WERI-Rb-1 (cell line): ENCODE measurements around the gene YPEL2.

Experiments used
- DNase-seq: peaks from one replicate; pipeline ENCODE4 v3.0.0-alpha.2; 2020
- H3K27ac ChIP-seq: fragments of 250-450 bp; sonication (Bioruptor Pico); 2 replicates; pipeline ENCODE4 v1.5.1; 2020; ENCODE audit warnings: mild to moderate bottlenecking, moderate library complexity
- H3K27me3 ChIP-seq: fragments of 250-450 bp; sonication (Bioruptor Pico); 2 replicates; pipeline ENCODE4 v1.5.1; 2021; ENCODE audit warnings: mild to moderate bottlenecking, low read depth, moderate library complexity; ENCODE audit not compliant: insufficient read depth, severe bottlenecking
- H3K36me3 ChIP-seq: fragments of 250-450 bp; sonication (Bioruptor Pico); 2 replicates; pipeline ENCODE4 v1.5.1; 2020; ENCODE audit warnings: mild to moderate bottlenecking, moderate library complexity
- H3K4me3 ChIP-seq: 2 replicates; pipeline ENCODE4 v1.5.1; 2011; ENCODE audit warnings: low read depth, mild to moderate bottlenecking, control low read depth, low read length
- H3K9me3 ChIP-seq: fragments of 250-450 bp; sonication (Bioruptor Pico); 2 replicates; pipeline ENCODE4 v1.5.1; 2021; ENCODE audit warnings: mild to moderate bottlenecking, moderate library complexity; ENCODE audit not compliant: severe bottlenecking
- TF ChIP-seq, protein P1 (sequence below): IDR thresholded peaks from 2 replicates; pipeline ENCODE4 v1.5.1; 2011; ENCODE audit warnings: low read depth, mild to moderate bottlenecking, control low read depth, inconsistent platforms, low read length

Gene YPEL2

DNA sequence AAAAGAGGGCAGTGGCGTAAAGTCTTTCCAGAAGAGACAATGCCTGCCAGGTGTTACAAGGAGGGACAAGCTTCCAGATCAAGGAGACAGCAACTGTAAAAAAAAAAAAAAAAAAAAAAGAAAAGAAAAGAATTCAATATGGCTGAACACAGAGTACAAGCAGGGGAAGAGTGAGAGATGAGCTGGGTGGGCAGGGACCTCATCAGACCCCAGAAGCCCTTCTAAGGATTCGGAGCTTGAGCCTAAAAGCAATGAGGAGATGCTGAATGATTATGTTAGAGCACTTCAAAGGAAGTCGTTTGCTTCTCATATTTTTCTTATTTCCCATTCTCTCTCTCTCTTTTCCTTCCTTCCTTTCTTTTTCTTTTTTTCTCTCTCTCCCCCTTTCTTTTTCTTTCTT, 103.0 kb downstream of the YPEL2 start:
- Histone ChIP-seq H3K4me3 (no peak overlapping the region), H3K27ac (no peak overlapping the region), H3K27me3 (peaks cover 11% of the 10 kb centered on the region), H3K36me3 (no peaks in the 10 kb centered on the region), H3K9me3 (peaks cover 7% of the 10 kb centered on the region)
- TF ChIP-seq, protein P1, sequence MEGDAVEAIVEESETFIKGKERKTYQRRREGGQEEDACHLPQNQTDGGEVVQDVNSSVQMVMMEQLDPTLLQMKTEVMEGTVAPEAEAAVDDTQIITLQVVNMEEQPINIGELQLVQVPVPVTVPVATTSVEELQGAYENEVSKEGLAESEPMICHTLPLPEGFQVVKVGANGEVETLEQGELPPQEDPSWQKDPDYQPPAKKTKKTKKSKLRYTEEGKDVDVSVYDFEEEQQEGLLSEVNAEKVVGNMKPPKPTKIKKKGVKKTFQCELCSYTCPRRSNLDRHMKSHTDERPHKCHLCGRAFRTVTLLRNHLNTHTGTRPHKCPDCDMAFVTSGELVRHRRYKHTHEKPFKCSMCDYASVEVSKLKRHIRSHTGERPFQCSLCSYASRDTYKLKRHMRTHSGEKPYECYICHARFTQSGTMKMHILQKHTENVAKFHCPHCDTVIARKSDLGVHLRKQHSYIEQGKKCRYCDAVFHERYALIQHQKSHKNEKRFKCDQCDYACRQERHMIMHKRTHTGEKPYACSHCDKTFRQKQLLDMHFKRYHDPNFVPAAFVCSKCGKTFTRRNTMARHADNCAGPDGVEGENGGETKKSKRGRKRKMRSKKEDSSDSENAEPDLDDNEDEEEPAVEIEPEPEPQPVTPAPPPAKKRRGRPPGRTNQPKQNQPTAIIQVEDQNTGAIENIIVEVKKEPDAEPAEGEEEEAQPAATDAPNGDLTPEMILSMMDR = no peak
- no peak for DNase-seq

DNA sequence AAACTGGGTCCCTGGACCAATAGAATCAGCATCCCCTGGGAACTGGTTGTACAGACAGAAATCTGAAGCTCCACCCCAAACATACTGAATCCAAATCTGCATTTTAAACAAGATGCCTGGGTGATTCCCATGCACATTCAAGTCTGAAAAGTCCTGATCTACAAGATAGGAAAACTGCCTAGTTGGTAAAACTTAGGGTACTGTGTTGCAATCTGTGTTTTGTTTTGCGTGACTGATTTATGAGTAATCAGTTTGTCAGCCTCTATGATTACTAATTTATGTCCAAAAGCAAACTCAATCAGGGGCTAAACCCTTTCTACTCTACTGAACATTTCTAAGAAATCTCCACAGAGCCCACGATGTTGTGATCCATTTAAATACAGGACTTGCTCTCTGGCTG, 103.8 kb downstream of the YPEL2 start:
- peaks cover 7% of the 10 kb centered on the region for H3K9me3 ChIP-seq
- H3K27ac ChIP-seq = no peak overlapping the region
- no peak for DNase-seq
- no peaks in the 10 kb centered on the region for H3K36me3 ChIP-seq
- TF ChIP-seq, protein P1 = no peak
- H3K4me3 ChIP-seq = no peak overlapping the region
- H3K27me3 ChIP-seq = peaks cover 11% of the 10 kb centered on the region

DNA sequence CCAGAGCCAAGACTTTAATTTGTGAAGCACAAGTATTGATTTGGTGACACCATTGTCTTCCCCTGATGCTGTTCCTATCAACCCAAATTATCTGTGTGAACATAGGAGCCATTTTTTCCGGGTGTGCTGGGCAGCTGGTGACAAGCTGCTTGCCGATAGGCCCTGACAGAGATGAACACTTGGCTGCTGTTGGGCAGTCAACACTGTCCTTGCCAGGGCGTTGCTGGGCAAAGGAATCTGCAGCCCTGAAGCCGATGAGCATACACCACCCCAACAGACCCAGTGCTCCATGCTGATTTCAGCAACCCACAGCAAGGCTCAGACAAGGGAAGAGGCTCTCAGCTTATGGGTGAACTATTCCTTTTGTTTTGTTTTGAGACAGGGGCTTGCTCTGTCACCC, 105.4 kb downstream of the YPEL2 start:
- H3K27me3 ChIP-seq = peaks cover 11% of the 10 kb centered on the region
- H3K4me3 ChIP-seq = no peak overlapping the region
- TF ChIP-seq, protein P1 = no peak
- no peak overlapping the region for H3K27ac ChIP-seq
- H3K36me3 ChIP-seq = no peaks in the 10 kb centered on the region
- no peak for DNase-seq
- peaks cover 7% of the 10 kb centered on the region for H3K9me3 ChIP-seq

DNA sequence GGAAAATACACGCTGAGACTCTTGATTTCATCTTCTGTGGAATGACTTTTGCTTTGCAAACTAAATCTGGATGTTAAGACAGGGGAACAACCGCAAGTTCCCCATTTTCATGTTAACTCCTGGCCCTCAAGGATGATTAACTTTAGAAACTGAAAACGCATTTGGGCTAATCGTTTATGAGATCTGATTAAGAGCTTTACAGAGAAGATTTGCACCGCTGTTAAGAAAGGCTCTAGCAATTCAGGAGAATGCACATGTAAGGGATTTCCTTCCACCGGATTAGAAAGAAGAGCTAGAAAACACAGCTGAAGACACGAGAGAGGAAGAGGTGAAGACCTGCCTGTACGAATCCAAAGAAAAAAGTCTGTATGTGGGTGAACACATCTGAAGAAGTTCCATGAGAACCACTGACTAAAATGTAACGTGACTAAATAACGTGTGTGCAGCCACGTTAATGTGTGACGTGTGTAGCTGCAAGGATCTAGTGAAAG, 106.4 kb downstream of the YPEL2 start:
- no peak for DNase-seq
- TF ChIP-seq, protein P1 = no peak
- H3K27me3 ChIP-seq = peaks cover 11% of the 10 kb centered on the region
- peaks cover 2% of the 10 kb centered on the region for H3K9me3 ChIP-seq
- H3K27ac ChIP-seq = no peak overlapping the region
- H3K4me3 ChIP-seq = no peak overlapping the region
- H3K36me3 ChIP-seq = no peaks in the 10 kb centered on the region

DNA sequence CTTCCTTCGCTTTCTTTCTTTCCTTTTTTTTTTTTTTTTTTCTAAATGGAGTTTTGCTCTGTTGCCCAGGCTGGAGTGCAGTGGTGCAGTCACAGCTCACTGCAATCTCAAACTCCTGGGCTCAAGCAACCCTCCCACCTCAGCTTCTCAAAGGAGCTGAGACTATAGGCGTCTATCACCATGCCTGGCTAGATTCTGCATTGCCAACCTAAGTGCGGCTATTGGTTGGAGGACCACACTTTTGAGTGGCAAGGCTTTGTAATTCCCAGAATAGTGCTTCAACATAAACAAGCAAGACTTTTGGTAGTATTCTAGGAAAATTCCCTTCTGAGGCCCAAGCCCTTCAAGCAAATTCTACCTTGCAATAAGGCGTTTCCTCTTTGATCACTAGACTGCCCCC, 107.8 kb downstream of the YPEL2 start:
- Histone ChIP-seq H3K4me3 (no peak overlapping the region), H3K27ac (no peak overlapping the region), H3K36me3 (no peaks in the 10 kb centered on the region), H3K27me3 (peaks cover 11% of the 10 kb centered on the region), H3K9me3 (no peaks in the 10 kb centered on the region)
- TF ChIP-seq, protein P1 = no peak
- no peak for DNase-seq

DNA sequence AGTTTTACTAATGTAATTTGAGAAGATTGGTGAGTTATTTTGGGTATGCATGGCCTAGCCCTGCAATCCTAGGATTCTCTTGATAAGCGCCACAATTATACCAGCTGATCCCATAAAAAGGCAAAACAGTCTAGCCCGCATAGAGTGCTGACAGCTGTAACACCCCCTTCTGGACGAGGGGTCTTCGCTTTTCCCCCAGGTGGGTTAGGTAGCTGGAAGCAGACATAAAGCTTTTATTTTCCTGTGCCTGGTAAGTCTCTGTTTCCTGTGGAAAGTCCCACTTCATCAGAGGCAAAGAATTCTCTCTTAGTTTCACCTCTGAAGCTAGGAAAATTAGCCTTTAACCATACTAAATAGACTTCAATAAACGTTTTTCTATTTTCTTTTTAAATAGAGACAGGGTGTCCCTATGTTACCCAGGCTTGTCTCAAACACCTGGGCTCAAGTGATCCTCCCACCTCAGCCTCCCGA, 108.3 kb downstream of the YPEL2 start:
- Histone ChIP-seq H3K27ac (no peak overlapping the region), H3K36me3 (no peaks in the 10 kb centered on the region), H3K27me3 (peaks cover 11% of the 10 kb centered on the region), H3K4me3 (no peak overlapping the region), H3K9me3 (no peaks in the 10 kb centered on the region)
- TF ChIP-seq, protein P1 = no peak
- no peak for DNase-seq
